DMS53 treated with DMSO at 0.1 percent for 48 hours (cell line): ENCODE measurements around the gene PCDHB9.
"Not testable (repeated sequence)": the region's sequence is repeated elsewhere in the genome, so short reads cannot be mapped to it uniquely, and the experiment has no call there.

ENCODE experiments used
- DNase-seq: peaks from one replicate; lab custom pipeline; 2025; ENCODE audit not compliant: unreplicated experiment; lab: John Stamatoyannopoulos, UW

PCDHB9 gene

DNA sequence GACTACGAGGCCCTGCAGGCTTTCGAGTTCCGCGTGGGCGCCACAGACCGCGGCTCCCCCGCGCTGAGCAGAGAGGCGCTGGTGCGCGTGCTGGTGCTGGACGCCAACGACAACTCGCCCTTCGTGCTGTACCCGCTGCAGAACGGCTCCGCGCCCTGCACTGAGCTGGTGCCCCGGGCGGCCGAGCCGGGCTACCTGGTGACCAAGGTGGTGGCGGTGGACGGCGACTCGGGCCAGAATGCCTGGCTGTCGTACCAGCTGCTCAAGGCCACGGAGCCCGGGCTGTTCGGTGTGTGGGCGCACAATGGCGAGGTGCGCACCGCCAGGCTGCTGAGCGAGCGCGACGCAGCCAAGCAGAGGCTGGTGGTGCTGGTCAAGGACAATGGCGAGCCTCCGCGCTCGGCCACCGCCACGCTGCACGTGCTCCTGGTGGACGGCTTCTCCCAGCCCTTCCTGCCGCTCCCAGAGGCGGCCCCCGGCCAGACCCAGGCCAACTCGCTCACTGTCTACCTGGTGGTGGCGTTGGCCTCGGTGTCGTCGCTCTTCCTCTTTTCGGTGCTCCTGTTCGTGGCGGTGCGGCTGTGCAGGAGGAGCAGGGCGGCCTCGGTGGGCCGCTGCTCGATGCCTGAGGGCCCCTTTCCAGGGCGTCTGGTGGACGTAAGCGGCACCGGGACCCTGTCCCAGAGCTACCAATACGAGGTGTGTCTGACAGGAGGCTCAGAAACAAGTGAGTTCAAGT lies 2.7 kb upstream of the PCDHB9 start:
- not testable (repeated sequence) for DNase-seq

DNA sequence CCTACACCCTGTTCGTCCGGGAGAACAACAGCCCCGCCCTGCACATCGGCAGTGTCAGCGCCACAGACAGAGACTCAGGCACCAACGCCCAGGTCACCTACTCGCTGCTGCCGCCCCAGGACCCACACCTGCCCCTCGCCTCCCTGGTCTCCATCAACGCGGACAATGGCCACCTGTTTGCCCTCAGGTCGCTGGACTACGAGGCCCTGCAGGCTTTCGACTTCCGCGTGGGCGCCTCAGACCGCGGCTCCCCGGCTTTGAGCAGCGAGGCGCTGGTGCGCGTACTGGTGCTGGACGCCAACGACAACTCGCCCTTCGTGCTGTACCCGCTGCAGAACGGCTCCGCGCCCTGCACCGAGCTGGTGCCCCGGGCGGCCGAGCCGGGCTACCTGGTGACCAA lies 1.7 kb downstream of the PCDHB9 start:
- not testable (repeated sequence) for DNase-seq

DNA sequence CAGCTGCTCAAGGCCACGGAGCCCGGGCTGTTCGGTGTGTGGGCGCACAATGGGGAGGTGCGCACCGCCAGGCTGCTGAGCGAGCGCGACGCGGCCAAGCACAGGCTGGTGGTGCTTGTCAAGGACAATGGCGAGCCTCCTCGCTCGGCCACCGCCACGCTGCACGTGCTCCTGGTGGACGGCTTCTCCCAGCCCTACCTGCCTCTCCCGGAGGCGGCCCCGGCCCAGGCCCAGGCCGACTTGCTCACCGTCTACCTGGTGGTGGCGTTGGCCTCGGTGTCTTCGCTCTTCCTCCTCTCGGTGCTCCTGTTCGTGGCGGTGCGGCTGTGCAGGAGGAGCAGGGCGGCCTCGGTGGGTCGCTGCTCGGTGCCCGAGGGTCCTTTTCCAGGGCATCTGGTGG lies 2.2 kb downstream of the PCDHB9 start:
- not testable (repeated sequence) for DNase-seq

- peak; percentile 16 for DNase-seq
These were observed 5.3 kb downstream of the PCDHB9 start, which contains the start of gene PCDHB10 for GRCh38 chr5:141192110-141192725. TSS of gene PCDHB10 (plus strand) at chr5:141192353. CDS start at chr5:141192553, 200 bp downstream.

- DNase-seq: not testable (repeated sequence)
These were observed 7.4 kb downstream of the PCDHB9 start for GRCh38 chr5:141194332-141194731.

- no peak for DNase-seq
These were observed 9.4 kb downstream of the PCDHB9 start for GRCh38 chr5:141196363-141196762.

GRCh38 chr5:141199359-141200235 lies 12.6 kb downstream of the PCDHB9 start, which contains the start of gene PCDHB11:
TSS of gene PCDHB11 (plus strand) at chr5:141199627. CDS start at chr5:141199775, 148 bp downstream.
- DNase-seq: peak; percentile 9

GRCh38 chr5:141201126-141201525 lies 14.2 kb downstream of the PCDHB9 start:
- not testable (repeated sequence) for DNase-seq

DNA sequence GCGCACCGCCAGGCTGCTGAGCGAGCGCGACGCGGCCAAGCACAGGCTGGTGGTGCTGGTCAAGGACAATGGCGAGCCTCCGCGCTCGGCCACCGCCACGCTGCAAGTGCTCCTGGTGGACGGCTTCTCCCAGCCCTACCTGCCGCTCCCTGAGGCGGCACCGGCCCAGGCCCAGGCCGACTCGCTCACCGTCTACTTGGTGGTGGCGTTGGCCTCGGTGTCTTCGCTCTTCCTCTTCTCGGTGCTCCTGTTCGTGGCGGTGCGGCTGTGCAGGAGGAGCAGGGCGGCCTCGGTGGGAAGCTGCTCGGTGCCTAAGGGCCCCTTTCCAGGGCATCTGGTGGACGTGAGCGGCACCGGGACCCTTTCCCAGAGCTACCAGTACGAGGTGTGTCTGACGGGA lies 14.7 kb downstream of the PCDHB9 start:
- DNase-seq: not testable (repeated sequence)

- no peak for DNase-seq
These were observed 21.5 kb downstream of the PCDHB9 start, which contains the start of gene PCDHB12 for GRCh38 chr5:141208478-141208877. TSS of gene PCDHB12 (plus strand) at chr5:141208719. CDS start at chr5:141208908, 189 bp downstream.

DNA sequence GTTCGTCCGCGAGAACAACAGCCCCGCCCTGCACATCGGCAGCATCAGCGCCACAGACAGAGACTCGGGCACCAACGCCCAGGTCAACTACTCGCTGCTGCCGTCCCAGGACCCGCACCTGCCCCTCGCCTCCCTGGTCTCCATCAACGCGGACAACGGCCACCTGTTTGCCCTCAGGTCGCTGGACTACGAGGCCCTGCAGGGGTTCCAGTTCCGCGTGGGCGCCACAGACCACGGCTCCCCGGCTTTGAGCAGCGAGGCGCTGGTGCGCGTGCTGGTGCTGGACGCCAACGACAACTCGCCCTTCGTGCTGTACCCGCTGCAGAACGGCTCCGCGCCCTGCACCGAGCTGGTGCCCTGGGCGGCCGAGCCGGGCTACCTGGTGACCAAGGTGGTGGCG lies 23.3 kb downstream of the PCDHB9 start:
- DNase-seq: not testable (repeated sequence)

- not testable (repeated sequence) for DNase-seq
These were observed 23.9 kb downstream of the PCDHB9 start for GRCh38 chr5:141210849-141211248.

GRCh38 chr5:141213656-141214339 lies 26.8 kb downstream of the PCDHB9 start, which contains the start of gene PCDHB13:
TSS of gene PCDHB13 (plus strand) at chr5:141213919. CDS start at chr5:141214124, 205 bp downstream.
- DNase-seq: peak; percentile 43

- not testable (repeated sequence) for DNase-seq
These were observed 27.6 kb downstream of the PCDHB9 start for GRCh38 chr5:141214583-141214982.

- DNase-seq: not testable (repeated sequence)
These were observed 28.5 kb downstream of the PCDHB9 start for GRCh38 chr5:141215504-141215903.

DNA sequence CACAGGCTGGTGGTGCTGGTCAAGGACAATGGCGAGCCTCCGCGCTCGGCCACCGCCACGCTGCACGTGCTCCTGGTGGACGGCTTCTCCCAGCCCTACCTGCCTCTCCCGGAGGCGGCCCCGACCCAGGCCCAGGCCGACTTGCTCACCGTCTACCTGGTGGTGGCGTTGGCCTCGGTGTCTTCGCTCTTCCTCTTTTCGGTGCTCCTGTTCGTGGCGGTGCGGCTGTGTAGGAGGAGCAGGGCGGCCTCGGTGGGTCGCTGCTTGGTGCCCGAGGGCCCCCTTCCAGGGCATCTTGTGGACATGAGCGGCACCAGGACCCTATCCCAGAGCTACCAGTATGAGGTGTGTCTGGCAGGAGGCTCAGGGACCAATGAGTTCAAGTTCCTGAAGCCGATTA lies 29.1 kb downstream of the PCDHB9 start:
- DNase-seq: not testable (repeated sequence)

DNA sequence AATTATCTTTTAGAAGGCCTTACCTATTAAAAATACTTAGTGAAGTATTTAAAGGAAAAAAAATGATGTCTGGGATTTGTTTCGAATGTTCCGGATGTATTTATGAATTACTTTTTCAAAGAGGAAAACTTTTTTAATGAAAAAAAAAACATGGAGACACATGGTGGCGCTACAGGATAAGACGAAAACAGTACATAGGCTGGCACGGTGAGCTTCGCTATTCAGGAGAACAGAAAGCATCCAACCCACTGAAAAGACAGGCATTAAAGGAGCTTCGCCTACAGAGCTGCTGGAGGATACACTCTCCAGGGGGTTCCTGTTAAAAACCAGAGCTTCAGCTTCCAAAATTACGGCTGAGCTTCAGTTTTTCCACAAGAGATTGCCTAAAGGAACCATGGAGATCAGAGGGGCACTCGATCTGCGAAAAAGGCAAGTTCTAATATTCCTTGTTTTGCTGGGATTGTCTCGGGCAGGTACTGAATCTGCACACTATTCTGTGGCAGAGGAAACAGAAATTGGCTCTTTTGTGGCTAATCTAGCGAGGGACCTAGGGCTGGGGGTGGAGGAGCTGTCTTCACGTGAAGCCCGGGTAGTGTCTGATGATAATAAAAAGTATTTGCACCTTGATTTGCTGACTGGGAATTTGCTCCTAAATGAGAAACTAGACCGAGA lies 36.3 kb downstream of the PCDHB9 start, which contains the start of gene PCDHB14:
TSS of gene PCDHB14 (plus strand) at position 232 of the 672 bp plus-strand sequence. CDS start at position 395, 163 bp downstream.
- peak; percentile 32 for DNase-seq

DNA sequence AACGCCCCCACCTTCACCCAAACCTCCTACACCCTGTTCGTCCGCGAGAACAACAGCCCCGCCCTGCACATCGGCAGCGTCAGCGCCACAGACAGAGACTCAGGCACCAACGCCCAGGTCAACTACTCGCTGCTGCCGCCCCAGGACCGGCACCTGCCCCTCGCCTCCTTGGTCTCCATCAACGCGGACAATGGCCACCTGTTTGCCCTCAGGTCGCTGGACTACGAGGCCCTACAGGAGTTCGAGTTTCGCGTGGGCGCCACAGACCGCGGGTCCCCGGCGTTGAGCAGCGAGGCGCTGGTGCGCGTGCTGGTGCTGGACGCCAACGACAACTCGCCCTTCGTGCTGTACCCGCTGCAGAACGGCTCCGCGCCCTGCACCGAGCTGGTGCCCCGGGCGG lies 37.9 kb downstream of the PCDHB9 start:
- not testable (repeated sequence) for DNase-seq

DNA sequence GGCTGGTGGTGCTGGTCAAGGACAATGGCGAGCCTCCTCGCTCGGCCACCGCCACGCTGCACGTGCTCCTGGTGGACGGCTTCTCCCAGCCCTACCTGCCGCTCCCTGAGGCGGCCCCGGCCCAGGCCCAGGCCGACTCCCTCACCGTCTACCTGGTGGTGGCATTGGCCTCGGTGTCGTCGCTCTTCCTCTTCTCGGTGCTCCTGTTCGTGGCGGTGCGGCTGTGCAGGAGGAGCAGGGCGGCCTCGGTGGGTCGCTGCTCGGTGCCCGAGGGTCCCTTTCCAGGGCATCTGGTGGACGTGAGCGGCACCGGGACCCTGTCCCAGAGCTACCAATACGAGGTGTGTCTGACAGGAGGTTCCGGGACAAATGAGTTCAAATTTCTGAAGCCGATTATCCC lies 38.5 kb downstream of the PCDHB9 start:
- not testable (repeated sequence) for DNase-seq
